H1 (cell line): Measurements from ENCODE around the gene GRK5. TPM values are rescaled to one million over a fixed set of nuclear protein-coding genes. Genes with fewer than 3 reads are reported as not detected.

Source experiments
- BRCA1 ChIP-seq: IDR thresholded peaks from 2 replicates; pipeline ENCODE4 v1.6.1; 2012; ENCODE audit warnings: low read depth, low read length, improper control_type of control experiment
- SP4 ChIP-seq: IDR thresholded peaks from 2 replicates; pipeline ENCODE4 v1.6.1; 2012; ENCODE audit warnings: low read length, inconsistent platforms
- polyA plus RNA-seq, 7 experiments: library from polyadenylated mRNA; depleted of rRNA in 3 of 7; stranded (reverse) in 5 of 7; unstranded in 2 of 7; fragments of >200 nt in 5 of 7; fragments of 200-250 nt in 2 of 7; gene quantifications; 1 replicate in 5 of 7; 2 replicates in 1 of 7; 4 replicates in 1 of 7; pipeline versions ENCODE4 v1.2.1 to v1.2.3, GENCODE V29; 2011 to 2013; ENCODE audit warnings: missing spikeins in 2 of 7, mixed read lengths in 2 of 7
- total RNA-seq: library from RNA; stranded (reverse); fragmentation: NEBNext Ultra II Directional; extraction: Animal tissue kit (Norgen Biotek cat#: 25700); gene quantifications from 2 replicates; pipeline ENCODE4 v1.2.1, GENCODE V29; 2021
- TF ChIP-seq, protein P1 (sequence below), 3 experiments: IDR thresholded peaks; 1 replicate in 2 of 3; 2 replicates in 1 of 3; pipeline versions ENCODE4 v1.5.1 to v1.6.1; 2011; ENCODE audit warnings: low read length in 3 of 3, mild to moderate bottlenecking in 3 of 3, inconsistent platforms in 2 of 3, low read depth in 1 of 3, moderate library complexity in 1 of 3; ENCODE audit not compliant: insufficient read depth in 1 of 3; ENCODE audit errors: control extremely low read depth in 1 of 3
- TF ChIP-seq, protein P2 (sequence below): fragments of 300-600 bp; sonication (generic); IDR thresholded peaks from 2 replicates; pipeline ENCODE4 v1.7.1; 2012; ENCODE audit warnings: low read length, moderate library complexity, mild to moderate bottlenecking, inconsistent platforms; ENCODE audit not compliant: insufficient replicate concordance

The GRK5 gene
- total and polyA plus RNA-seq, 2 of the 8 experiments (the other 6 are each of a cell fraction or from before 2014, with no cell fraction given) = 0.54 to 2.5 TPM

DNA sequence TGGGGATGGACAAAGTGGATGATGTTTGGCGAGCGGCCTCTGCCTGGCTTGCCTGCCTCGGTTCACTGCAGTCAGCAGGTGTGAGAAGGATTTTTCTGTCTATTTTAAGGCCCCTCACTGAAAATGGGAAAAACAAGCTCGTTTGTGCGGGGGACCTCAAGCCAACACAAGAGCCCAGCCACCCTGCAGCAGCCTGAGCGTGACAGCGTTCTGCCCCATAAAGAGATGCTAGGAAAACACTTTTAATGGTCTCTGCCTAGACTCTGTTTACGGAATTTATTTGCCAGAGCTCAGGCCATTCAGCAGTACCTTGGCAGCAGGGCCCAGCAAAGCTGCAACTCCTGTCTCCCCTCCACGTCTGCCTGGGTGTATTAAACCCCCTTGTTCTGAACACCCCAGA is 131.7 kb downstream of the GRK5 start (continued):
- TF ChIP-seq, protein P1, sequence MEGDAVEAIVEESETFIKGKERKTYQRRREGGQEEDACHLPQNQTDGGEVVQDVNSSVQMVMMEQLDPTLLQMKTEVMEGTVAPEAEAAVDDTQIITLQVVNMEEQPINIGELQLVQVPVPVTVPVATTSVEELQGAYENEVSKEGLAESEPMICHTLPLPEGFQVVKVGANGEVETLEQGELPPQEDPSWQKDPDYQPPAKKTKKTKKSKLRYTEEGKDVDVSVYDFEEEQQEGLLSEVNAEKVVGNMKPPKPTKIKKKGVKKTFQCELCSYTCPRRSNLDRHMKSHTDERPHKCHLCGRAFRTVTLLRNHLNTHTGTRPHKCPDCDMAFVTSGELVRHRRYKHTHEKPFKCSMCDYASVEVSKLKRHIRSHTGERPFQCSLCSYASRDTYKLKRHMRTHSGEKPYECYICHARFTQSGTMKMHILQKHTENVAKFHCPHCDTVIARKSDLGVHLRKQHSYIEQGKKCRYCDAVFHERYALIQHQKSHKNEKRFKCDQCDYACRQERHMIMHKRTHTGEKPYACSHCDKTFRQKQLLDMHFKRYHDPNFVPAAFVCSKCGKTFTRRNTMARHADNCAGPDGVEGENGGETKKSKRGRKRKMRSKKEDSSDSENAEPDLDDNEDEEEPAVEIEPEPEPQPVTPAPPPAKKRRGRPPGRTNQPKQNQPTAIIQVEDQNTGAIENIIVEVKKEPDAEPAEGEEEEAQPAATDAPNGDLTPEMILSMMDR (IDR thresholded peaks at IDR 0.05; ENCODE audit: control extremely low read depth in 1 of 3, insufficient read depth in 1 of 3, low read depth in 1 of 3, low read length in 3 of 3) = no peak
- TF ChIP-seq SP4 (no peak), BRCA1 (no peak)
- TF ChIP-seq, protein P2, sequence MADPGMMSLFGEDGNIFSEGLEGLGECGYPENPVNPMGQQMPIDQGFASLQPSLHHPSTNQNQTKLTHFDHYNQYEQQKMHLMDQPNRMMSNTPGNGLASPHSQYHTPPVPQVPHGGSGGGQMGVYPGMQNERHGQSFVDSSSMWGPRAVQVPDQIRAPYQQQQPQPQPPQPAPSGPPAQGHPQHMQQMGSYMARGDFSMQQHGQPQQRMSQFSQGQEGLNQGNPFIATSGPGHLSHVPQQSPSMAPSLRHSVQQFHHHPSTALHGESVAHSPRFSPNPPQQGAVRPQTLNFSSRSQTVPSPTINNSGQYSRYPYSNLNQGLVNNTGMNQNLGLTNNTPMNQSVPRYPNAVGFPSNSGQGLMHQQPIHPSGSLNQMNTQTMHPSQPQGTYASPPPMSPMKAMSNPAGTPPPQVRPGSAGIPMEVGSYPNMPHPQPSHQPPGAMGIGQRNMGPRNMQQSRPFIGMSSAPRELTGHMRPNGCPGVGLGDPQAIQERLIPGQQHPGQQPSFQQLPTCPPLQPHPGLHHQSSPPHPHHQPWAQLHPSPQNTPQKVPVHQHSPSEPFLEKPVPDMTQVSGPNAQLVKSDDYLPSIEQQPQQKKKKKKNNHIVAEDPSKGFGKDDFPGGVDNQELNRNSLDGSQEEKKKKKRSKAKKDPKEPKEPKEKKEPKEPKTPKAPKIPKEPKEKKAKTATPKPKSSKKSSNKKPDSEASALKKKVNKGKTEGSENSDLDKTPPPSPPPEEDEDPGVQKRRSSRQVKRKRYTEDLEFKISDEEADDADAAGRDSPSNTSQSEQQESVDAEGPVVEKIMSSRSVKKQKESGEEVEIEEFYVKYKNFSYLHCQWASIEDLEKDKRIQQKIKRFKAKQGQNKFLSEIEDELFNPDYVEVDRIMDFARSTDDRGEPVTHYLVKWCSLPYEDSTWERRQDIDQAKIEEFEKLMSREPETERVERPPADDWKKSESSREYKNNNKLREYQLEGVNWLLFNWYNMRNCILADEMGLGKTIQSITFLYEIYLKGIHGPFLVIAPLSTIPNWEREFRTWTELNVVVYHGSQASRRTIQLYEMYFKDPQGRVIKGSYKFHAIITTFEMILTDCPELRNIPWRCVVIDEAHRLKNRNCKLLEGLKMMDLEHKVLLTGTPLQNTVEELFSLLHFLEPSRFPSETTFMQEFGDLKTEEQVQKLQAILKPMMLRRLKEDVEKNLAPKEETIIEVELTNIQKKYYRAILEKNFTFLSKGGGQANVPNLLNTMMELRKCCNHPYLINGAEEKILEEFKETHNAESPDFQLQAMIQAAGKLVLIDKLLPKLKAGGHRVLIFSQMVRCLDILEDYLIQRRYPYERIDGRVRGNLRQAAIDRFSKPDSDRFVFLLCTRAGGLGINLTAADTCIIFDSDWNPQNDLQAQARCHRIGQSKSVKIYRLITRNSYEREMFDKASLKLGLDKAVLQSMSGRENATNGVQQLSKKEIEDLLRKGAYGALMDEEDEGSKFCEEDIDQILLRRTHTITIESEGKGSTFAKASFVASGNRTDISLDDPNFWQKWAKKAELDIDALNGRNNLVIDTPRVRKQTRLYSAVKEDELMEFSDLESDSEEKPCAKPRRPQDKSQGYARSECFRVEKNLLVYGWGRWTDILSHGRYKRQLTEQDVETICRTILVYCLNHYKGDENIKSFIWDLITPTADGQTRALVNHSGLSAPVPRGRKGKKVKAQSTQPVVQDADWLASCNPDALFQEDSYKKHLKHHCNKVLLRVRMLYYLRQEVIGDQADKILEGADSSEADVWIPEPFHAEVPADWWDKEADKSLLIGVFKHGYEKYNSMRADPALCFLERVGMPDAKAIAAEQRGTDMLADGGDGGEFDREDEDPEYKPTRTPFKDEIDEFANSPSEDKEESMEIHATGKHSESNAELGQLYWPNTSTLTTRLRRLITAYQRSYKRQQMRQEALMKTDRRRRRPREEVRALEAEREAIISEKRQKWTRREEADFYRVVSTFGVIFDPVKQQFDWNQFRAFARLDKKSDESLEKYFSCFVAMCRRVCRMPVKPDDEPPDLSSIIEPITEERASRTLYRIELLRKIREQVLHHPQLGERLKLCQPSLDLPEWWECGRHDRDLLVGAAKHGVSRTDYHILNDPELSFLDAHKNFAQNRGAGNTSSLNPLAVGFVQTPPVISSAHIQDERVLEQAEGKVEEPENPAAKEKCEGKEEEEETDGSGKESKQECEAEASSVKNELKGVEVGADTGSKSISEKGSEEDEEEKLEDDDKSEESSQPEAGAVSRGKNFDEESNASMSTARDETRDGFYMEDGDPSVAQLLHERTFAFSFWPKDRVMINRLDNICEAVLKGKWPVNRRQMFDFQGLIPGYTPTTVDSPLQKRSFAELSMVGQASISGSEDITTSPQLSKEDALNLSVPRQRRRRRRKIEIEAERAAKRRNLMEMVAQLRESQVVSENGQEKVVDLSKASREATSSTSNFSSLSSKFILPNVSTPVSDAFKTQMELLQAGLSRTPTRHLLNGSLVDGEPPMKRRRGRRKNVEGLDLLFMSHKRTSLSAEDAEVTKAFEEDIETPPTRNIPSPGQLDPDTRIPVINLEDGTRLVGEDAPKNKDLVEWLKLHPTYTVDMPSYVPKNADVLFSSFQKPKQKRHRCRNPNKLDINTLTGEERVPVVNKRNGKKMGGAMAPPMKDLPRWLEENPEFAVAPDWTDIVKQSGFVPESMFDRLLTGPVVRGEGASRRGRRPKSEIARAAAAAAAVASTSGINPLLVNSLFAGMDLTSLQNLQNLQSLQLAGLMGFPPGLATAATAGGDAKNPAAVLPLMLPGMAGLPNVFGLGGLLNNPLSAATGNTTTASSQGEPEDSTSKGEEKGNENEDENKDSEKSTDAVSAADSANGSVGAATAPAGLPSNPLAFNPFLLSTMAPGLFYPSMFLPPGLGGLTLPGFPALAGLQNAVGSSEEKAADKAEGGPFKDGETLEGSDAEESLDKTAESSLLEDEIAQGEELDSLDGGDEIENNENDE = no peak
- TF ChIP-seq, all 59 proteins: peak for 0
